ENCODE data around the gene NLRP6.

DNA sequence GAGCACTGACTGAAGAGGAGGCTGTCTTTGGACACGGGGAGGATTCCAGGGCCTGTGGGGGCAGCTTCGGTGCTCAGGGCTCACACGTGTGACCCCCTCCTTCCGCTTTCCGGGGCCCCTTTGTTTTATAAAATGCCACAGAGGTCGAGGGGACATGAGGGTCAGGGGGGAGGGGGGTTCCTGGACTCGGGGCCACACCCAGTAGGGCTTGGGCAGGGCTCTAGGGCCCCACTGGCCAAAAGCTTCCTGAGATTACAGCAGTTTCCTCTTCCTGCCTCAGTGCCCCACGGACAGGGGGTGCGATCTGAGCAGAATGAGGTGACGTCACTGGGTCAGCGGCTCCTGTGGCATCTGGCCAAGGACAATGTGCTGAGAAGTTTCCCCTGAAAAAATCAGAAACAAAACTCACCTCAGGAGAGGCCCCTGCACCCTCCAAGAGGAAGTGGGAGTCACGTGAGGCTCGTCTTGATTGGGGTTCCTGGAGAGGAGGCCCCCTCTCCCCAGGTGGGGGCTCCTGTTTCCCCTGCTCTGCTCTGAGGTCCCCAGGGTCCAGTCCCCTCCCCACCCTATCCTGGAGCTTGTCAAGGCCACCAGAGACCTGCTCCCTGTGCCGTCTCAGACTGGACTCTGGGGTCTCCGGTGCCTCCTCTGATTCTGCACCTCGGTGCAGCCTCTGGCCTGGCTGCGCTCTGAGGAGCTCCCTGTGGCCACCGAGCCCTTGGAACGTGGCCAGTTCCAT, 48.8 kb downstream of the NLRP6 start:
- 0 out of 2 replicates have a peak, but pooled peaks have one; percentile 20 for TF ChIP-seq POLR2A (IDR thresholded peaks at IDR 0.05; ENCODE audit: low read depth, low read length)
- no peak for TF ChIP-seq TAF1 (IDR thresholded peaks at IDR 0.05; ENCODE audit: borderline replicate concordance, low read depth, low read length)

Data from GM12892 (cell line).